Measurements from ENCODE around the gene CERS2.

- TF ChIP-seq CTCF (tag by site-specific recombination; IDR thresholded peaks at IDR 0.05) (no peak), ZNF639 (tag by site-specific recombination; IDR thresholded peaks at IDR 0.05) (no peak), ZNF114 (tag by site-specific recombination; IDR thresholded peaks at IDR 0.05) (no peak), ZNF146 (tag by site-specific recombination; IDR thresholded peaks at IDR 0.05) (no peak), ZNF558 (tag by site-specific recombination; IDR thresholded peaks at IDR 0.05) (no peak), ZNF561 (tag by site-specific recombination; IDR thresholded peaks at IDR 0.05; ENCODE audit: borderline replicate concordance) (no peak), ZNF140 (tag by site-specific recombination; IDR thresholded peaks at IDR 0.05) (no peak), ZNF37A (tag by site-specific recombination; IDR thresholded peaks at IDR 0.05) (no peak), ZBTB10 (tag by site-specific recombination; IDR thresholded peaks at IDR 0.05) (no peak)
Observed at GRCh38 chr1:150999926-151000325, 25.3 kb upstream of the CERS2 start.

All from HEK293 (cell line).